ENCODE results near the gene CERS6. TPM values are rescaled to one million over a fixed set of nuclear protein-coding genes. Genes with fewer than 3 reads are reported as not detected.

Gene CERS6
- total and polyA plus RNA-seq, 11 donors = 22.1 to 78.0 (median 62.2) TPM

GRCh38 chr2:168515502-168515901, 59.4 kb downstream of the CERS6 start:
- Histone ChIP-seq H3K36me3 (no peaks in the 10 kb centered on the region), H3K4me3 (no peak overlapping the region), H3K9me3 (no peaks in the 10 kb centered on the region), H3K27me3 (no peaks in the 10 kb centered on the region), H3K27ac (peak overlapping the region in 11 of 12 donors; percentile 3 to 72 (median 31)), H3K4me1 (peaks cover 0 to 44% (median 23%) of the 10 kb centered on the region in 12 donors)
- intact Hi-C loops (cut with DNase I) = loop anchor here in 3 of 10 donors (5.0 kb wide), 3 partner anchors 48 to 122 kb away; partner anchors contain the start of gene CERS6 (in 1 of the 3)
- TF ChIP-seq POLR2A (IDR thresholded peaks at IDR 0.05) (no peak), CTCF (IDR thresholded peaks at IDR 0.05) (no peak)
- DNase-seq = no peak
- peak; percentile 23 to 44 (median 34) for ATAC-seq
- 24 to 37% (median 31%) methylated on average over 2 of the region's 2 CpGs for WGBS, 4 donors

GRCh38 chr2:168517816-168518215, 61.7 kb downstream of the CERS6 start:
- Histone ChIP-seq H3K4me3 (no peak overlapping the region), H3K9me3 (no peaks in the 10 kb centered on the region), H3K27ac (peak overlapping the region in 11 of 12 donors; percentile 21 to 78 (median 52)), H3K4me1 (peaks cover 0 to 61% (median 33%) of the 10 kb centered on the region in 12 donors), H3K36me3 (no peaks in the 10 kb centered on the region), H3K27me3 (no peaks in the 10 kb centered on the region)
- intact Hi-C loops (cut with DNase I) = loop anchor here in 3 of 10 donors (5.0 kb wide), 3 partner anchors 51 to 119 kb away; partner anchors contain the start of gene CERS6 (in 1 of the 3)
- DNase-seq (no peak), ATAC-seq (no peak)
- WGBS, 4 donors = 77 to 84% (median 81%) methylated on average over 7 of the region's 7 CpGs
- TF ChIP-seq CTCF (IDR thresholded peaks at IDR 0.05) (no peak), POLR2A (IDR thresholded peaks at IDR 0.05) (no peak)

- H3K4me3 ChIP-seq = peak overlapping the region in 1 of 12 donors; percentile 9
- WGBS, 4 donors = 25 to 32% (median 26%) methylated on average over 6 of the region's 6 CpGs
- DNase-seq (peak in 3 of 5 donors; percentile 29 to 51 (median 39)), ATAC-seq (peak; percentile 80 to 94 (median 90))
- no peaks in the 10 kb centered on the region for H3K27me3 ChIP-seq
- peaks cover 0 to 66% (median 37%) of the 10 kb centered on the region in 12 donors for H3K4me1 ChIP-seq
- intact Hi-C loops (cut with DNase I) = loop anchor here in 3 of 10 donors (5.0 kb wide), 3 partner anchors 51 to 119 kb away; partner anchors contain the start of gene CERS6 (in 1 of the 3)
- no peaks in the 10 kb centered on the region for H3K36me3 ChIP-seq
- peak overlapping the region in 11 of 12 donors; percentile 21 to 78 (median 52) for H3K27ac ChIP-seq
- no peak for TF ChIP-seq CTCF (IDR thresholded peaks at IDR 0.05)
- no peak for TF ChIP-seq POLR2A (IDR thresholded peaks at IDR 0.05)
- H3K9me3 ChIP-seq = no peaks in the 10 kb centered on the region
Measured at GRCh38 chr2:168518555-168519066, 62.5 kb downstream of the CERS6 start.

- no peak overlapping the region for H3K4me3 ChIP-seq
- H3K27me3 ChIP-seq = no peaks in the 10 kb centered on the region
- TF ChIP-seq POLR2A (IDR thresholded peaks at IDR 0.05) (no peak), CTCF (IDR thresholded peaks at IDR 0.05) (no peak)
- peaks cover 0 to 71% (median 45%) of the 10 kb centered on the region in 12 donors for H3K4me1 ChIP-seq
- ATAC-seq = no peak
- 88 to 95% (median 92%) methylated on average over 5 of the region's 5 CpGs for whole genome bisulfite sequencing, 4 donors
- intact Hi-C loops (cut with DNase I) = loop anchor here in 5 of 10 donors (5.0 to 10.0 kb wide), 6 partner anchors 52 to 175 kb away; partner anchors contain the start of gene CERS6 (in 2 of the 5)
- H3K36me3 ChIP-seq = no peaks in the 10 kb centered on the region
- no peaks in the 10 kb centered on the region for H3K9me3 ChIP-seq
- DNase-seq = no peak
- peak overlapping the region in 7 of 12 donors; percentile 1 to 78 (median 44) for H3K27ac ChIP-seq
Measured at GRCh38 chr2:168519534-168520308, 63.6 kb downstream of the CERS6 start.
